Activated CD8-positive, alpha-beta memory T cell treated with anti-CD3 and anti-CD28 coated beads for 1 hour (primary cell): ENCODE data around the gene FBXL7.

Experiments
- DNase-seq, 2 donors: peaks; one replicate each; pipeline ENCODE4 v3.0.0-alpha.2; 2020; ENCODE audit warnings: low read depth in 1 of 2; ENCODE audit errors: extremely low read depth in 1 of 2

Gene FBXL7

DNA sequence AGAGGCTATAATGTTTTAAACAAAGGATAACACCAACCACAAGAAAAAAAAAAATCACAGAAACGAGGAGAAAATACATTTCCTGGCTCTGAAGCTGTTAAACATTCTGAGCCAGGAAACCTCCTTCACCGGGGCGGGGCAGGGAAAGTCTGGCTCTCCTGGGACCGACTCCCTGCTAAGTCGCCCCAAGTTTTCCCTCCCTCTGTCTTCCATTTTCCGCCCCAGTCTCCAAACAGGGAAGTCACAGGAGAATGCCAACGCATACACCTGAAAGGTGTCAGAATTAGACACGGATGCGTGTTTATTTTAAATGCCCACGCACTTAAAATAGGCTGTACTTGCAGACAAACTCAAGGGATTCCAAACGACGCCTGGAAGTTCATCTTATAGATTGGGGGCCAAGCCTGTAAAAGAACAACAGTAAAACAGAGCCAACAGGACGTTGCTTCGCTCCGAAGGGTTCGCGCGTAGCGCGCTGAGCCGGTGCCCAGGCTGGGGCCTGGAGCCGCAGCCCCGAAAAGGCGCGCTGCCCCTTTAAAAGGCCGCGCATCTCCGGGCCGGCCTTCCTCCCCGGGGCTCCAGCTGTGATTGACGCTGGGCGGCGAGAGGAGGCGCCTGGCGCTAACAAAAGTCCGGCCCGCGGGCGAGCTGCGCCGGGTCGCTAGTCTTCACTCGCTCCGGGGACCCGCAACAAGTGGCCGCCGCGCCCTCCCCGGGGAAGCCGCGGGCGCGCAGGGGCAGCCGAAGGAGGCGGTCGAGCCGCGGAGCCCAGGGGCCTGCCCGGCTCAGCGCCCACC lies at the start of gene FBXL7:
TSS of gene FBXL7 (plus strand) at position 653 of the 797 bp plus-strand sequence.
- no peak for DNase-seq

DNA sequence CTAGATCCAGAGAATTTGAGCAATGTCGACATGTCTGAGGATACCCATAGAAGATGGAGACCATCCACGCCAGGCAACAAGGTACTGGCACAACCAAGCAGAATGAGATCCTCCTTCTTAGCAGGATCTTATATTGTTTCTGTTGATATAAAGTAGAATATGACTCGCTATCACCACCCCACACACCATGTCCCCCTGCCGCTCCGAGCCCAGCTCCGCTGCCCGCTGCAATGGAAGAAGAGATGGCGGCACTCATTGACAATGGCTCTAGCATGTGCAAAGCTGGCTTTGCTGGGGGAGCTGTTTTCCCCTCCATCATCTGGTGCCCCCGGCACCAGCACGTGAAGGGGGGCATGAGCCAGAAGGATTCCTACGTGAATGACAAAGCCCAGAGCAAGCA lies 49.5 kb upstream of the FBXL7 start:
- DNase-seq = no peak

DNA sequence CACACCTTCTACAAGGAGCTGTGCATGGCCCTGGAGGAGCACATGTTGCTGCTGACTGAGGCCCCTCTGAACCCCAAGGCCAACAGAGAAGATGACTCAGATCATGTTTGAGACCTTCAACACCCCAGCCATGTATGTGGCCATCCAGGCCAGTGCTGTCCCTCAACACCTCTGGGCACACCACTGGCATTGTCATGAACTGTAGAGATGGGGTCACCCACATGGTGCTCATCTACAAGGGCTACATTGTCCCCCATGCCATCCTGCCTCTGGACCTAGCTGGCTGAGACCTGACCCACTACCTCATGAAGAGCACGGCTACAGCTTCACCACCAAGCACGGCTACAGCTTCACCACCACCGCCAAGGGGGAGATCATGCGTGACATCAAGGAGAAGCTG lies 49.0 kb upstream of the FBXL7 start:
- no peak for DNase-seq

DNA sequence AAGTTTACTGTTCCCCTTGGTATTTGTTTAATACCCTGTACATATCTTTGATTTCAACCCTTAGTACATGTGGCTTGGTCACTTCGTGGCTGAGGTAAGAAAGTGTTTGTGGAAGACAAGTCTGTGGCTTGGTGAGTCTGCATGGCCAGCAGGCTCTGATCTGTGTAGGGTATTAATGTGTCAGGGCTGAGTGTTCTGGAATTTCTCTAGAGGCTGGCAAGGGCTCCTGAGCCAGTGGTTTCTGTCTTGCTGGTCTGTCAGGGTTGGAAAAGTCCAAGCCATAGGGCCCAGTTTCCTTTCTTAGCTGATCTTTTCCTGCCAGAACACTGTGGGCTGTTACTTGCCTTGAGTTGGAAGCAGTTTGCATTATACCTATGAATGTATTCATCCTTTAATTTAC lies 48.0 kb upstream of the FBXL7 start:
- DNase-seq = no peak

DNA sequence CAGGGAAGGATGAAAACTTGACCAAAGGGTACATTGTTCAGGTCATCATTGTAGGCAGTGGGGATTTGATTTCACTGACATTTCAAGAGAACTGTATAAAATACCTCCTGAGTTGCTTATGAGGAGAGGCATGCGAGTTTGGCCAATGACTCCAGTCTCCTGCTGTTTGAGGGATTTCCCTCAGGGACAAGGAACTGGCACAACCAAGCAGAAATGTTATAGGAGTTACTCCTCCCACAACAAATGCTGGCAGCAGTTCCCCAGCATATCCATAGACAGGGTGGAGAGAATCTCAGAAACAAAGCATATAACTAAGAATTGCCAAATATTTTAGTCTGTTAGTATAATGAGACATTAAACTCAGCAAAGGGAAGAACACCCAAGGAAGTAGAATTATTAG lies 47.2 kb upstream of the FBXL7 start:
- no peak for DNase-seq

DNA sequence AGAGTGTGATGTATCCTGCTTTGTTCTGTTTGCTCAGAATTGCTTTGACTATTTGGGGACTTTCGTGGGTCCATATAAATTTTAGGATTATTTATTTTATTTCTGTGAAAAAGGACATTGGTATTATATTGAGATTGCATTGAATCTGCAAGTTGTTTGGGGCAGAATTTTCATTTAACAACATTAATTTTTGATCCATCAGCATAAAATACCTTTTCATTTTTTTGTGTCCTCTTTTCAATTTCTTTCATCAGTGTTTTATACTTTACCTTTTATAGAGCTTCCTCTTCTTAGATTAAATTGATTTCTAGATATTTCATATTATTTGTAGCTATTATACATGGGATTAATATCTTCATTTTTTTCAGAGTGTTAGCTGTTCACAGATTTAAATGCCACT lies 40.8 kb upstream of the FBXL7 start:
- DNase-seq = no peak

DNA sequence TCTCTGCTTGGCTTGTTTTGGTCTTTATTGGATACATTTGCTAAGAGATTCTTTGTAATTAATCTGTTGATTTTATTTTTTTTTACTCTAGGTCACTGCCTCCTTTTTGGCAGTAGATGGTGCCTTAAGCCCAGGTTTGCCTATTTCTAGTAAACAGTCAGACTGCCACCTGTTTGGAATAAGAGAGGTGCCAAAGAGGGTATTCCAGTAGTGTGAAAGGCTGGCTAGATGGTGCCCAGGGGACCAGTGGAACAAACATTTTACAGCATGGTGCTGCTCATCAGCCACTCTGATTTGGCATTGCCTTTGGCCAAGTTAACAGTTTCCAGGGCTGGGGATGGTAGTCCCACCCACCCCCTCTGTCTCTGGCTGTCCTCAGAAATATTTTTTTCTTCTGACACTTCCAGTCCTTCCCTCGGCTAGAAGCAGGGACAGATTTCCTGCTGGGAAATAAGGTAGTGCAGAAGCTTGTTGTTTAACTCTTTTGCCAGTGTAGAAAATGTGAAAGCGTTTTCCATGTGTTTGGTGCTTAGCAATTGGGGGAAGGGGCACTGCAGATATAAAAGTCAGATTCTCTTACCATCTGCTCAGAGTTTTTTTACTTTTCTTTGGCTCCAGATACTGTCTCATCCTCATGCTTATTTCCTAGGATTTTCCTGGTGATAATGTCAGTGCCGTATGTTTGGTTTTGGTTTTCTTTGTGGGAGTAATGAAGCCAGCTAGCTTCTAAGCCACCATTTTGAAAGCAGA lies 36.6 kb upstream of the FBXL7 start:
- no peak for DNase-seq

DNA sequence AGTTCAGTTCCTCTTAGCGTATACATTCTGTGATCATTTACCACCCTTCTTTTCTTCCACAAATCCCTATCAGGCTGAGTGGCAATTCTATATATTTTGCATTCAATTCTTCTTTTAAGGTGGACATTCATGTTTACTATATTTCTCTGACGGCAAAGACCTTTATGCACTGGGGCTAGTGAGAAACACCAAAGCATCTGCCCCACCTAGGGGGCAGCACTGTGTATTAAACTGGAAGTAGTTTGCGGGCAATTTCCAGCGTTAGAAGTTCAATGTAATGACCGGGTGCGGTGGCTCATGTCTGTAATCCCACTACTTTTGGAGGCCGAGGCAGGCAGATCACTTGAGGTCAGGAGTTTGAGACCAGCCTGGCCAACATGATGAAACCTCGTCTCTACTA lies 27.9 kb upstream of the FBXL7 start:
- DNase-seq = no peak

DNA sequence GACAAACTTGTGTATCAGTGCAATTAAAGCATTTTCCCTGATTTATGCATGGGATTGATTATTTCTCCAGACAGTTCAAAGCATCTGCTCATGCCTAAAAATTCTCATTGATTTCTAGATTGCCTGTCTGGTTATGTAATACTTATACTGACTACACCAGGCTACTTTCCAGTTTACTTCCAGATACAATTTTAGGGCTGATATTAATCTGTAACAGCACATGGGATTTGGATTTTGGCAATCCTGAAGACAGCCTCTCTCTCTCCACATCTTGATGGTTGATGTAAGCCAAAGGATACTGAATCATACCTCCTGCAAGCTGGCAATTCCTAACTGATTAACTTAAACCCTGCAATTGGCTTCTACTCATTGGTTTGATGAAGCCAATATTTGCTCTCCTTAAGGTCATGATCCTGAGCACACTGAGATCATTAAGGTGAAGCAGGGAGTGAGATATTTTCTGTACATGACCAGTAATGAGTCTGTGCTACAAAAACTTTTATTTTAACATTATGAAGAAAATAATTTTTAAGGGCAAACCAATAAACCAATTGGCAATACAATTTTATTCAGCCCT lies 25.7 kb upstream of the FBXL7 start:
- no peak for DNase-seq

DNA sequence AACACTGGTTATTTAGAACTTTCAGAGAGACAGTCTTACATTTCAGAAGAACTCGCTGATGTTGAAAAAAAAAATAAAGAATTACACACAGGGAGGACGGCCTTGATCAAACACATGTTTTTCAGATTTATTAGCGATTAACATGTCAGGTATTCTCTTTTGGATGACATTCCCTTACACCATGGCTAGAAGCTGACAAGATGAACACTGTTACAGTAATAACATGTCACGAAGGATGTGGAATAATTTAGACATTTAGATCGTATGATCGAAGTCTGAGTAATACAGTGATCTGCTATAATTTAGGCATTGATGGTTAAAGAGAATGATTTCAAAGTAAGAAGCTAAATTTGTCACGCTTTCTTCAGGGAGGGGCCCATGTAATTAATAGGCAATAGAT lies 24.6 kb upstream of the FBXL7 start:
- no peak for DNase-seq

DNA sequence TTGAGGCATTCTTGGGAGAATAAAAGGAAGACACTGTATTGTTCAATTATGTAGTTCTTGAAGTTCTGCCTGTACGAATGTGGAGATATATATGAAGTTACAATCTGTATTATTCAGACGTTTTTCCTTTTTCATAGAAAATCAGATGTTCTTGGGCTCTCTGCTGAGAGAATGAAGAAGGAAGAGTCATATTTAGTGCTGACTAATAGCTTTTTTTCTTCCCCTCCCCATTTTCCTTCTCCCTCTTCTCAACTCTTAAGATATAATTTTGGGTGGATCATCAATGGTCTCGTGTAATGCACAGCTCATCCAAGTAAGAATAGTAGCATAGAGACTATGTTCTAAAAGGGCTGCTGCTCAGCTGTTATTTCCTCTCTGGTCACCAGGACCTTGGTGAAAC lies 23.0 kb upstream of the FBXL7 start:
- no peak for DNase-seq

DNA sequence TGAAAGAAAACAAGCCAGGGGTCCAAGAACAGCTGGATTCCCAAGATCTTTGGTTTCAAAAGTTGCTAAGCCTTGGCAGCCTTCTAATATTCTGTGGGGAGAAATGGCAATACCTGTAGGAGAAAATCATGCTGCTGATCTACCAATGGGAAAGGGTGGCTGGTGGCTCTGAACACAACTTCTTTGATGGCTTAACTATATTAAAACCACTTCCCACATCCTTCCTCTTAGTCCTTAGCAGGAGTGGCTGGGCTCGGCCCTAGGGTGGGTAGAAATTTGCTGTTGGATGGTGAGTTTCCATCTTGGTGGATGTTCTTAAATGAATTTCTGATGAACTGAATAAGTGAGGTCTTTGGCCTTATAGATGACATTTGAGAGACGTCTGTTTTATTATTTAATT lies 19.5 kb upstream of the FBXL7 start:
- DNase-seq = no peak

DNA sequence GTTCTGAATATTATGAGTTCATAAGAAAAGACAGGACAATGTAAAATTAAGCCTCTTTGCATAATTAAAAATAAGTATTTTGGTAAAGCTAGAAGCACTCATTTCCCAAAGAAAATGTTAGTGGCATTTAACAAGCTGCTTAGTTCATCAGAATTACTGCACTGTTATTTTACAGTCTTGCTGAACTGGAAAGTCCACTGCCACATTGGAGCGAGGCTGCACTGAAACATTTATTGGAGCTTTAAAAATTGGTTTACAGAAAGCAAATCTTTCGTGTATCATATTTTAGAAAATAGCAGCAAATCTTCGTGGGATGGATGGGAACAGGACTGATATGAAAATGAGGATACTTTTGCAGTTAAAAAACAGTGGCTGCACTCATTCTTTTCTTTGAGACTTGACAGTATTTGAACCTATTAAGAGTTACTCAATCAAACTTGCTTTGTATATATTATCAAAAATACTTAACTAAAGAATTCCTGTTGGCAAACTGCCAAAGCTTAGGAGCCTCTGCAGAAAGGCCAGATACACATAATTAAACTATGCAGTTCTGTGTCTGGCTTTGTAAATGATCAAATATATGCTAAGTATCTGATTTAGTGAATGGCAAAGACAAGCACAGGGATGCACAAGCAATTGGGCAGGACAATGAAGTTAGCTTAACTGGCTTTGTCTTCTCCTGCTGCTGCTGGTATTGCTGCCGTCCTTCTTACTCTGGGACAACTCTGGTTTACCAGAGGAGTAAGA lies 16.5 kb upstream of the FBXL7 start:
- no peak for DNase-seq

DNA sequence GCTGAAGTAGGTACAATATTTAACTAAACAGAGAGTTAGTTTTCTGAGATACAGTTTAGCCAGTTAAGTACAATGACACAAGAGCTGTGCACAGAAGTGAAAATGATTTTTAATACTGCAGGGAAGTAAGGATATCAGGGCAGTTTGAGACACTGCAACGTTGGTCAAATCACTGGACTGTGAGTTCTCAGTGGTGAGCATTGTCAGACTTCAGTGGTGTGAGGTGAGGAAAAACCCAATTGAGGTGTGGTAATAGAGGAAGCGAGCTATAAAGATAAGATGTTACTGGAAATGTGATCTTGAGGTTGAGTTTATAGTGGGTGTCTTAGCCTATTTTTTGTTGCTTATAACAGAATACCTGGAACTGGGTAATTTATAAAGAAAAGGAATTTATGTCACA lies 12.8 kb upstream of the FBXL7 start:
- DNase-seq = no peak

DNA sequence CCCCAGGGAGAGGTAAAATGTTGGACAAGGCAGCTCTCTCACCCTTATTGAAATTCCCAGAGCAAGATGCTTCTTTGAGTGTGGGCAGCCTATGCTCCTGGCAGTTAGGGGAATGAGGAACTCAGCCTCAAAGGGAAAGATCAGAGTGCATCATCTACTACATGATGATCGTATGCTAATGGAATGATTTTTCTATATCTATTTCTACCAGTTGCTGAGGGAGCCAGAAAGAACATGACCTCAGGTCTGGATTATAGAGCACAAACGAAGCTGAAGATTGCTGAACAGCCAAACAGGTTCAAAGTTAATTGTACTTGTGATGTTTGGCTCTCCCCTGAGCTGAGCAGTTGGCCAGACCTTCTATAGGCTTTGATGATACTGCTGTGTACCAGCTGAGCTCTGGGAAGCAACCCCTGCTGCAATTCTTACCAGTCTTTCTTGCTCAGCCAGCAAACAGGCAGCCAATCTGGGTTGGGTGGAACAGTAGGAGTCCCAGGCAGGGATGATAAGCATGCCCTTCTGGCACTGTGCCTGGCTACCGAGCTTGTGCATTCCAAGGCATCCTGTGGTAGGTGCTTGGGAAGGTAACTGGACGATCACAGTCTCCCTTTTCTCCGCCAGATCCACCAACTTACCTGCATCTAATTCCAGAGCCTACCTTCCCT lies 10.3 kb upstream of the FBXL7 start:
- no peak for DNase-seq

DNA sequence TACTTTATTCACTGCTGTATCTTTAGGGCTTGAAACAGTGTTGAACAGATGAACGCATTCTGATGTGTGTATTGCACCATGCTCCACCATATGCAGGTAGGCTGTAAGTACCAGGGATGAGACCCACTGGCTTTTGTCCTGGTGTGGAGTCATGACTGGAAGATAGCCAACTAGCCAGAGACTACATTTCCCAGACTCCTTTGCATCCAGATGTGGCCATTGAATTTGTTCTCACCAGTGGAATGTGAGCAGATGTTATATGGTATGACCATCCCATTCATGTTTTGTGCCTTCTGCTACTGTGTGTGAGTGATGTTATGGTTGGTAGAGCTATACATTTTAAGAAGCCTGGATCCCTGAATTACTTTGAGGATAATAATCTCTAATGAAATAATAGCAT lies 7.4 kb upstream of the FBXL7 start:
- DNase-seq = no peak

DNA sequence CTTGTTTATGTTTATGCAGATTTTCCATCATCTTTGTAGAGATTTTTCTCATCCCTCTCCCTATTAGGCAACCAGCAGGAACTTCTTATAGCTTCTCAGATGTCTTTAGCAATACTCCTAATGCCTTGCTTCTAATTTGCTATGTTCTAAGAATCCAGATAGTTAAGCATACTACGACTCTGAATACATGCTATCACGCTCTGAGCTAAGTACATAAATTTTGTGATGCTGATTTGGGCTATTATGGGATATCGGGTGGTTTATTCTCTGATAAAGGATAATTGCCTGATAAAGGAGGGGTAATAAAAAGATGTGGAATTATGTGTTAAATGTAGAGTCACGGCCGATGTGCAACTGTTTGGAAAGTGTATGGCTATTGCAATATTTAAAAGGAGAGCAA lies 6.5 kb upstream of the FBXL7 start:
- no peak for DNase-seq

DNA sequence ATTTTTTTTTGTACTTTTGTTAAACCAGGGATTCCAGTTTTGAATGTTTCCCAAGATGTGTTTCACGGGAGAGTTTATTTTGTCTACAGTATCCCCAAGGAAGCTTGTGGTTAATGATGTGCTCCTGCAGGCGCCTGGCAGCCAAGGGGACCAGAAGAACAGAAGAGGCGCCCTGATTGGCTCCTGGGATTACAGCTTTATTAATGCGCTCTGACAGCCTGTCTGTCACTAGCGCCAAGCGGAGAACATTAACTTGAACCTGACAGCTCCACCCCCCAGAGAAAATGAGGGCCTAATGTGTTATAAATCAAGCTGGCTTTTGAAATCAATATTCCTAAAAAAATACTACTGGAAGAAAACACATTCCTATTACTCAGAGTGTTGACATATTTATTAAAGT lies 5.0 kb upstream of the FBXL7 start:
- DNase-seq = no peak

DNA sequence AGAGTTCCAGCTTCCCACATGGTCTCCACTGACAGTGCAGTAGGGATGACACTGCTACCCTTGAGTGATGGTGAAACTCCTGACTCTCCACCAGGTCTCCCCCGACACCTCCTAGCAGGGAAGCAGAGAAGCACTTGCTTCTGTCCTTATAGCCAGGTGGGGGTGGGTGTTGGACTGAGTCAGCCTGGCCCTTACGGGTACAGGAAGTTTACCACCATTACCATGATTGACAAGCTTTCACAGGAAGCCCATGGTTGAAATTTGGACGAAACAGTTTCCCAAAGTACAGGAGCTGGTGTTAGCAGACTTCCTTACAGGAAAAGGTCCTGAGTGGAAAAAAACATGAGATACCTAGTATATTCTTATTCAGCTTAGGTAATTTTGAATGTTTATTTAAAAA lies 3.1 kb upstream of the FBXL7 start:
- DNase-seq = no peak

DNA sequence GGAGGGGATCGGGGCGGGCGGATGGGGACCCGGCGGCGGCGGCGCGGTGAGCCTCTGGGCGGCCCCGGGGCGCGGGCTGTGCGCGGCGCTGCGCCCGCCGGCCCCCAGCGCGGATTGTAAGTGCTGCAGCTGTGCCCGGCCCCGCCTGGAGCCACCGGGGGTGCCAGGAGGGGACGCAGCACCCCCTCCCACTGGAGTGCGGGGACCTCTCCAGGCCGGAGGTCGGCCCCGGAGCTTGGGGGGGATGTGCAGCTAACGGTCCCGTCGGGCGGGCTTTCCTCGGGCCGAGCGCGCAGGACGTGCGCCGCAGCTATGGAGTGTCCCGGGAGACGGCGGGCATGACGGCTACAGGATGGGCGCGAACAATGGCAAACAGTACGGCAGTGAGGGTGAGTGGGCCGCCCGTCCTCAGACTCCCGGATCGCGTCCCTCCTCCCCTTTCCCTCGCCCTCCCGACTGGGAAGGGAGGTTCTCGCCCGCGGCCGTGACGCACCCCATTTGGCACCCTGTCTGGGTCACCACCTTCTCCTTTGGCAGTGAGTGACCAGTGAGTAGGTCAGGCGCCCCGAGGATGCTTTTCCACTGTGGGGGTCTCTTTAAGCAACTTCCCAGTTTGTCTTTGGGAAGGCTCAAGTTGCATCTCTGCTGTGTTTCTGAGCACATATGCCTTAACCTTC lies 483 bp downstream of the FBXL7 start:
- DNase-seq = no peak
